Fibroblast of lung (primary cell): Measurements from ENCODE around the gene ZNF598. TPM values are rescaled to one million over a fixed set of nuclear protein-coding genes. Genes with fewer than 3 reads are reported as not detected.

Experiments used
- DNase-seq, 2 donors: peaks; one replicate each; pipeline versions ENCODE4 v3.0.0 to v3.0.0-alpha.2; 2010; ENCODE audit warnings: low read depth in 2 of 2
- H2AFZ ChIP-seq: 2 replicates; pipeline ENCODE4 v1.5.1; 2012; ENCODE audit warnings: low read length, control low read depth, inconsistent platforms
- H3K27ac ChIP-seq: 2 replicates; pipeline ENCODE4 v1.5.1; 2011; ENCODE audit warnings: low read length, control low read depth; ENCODE audit not compliant: insufficient read depth
- H3K27me3 ChIP-seq: 2 replicates; pipeline ENCODE4 v1.5.1; 2011; ENCODE audit warnings: mild to moderate bottlenecking, low read length; ENCODE audit not compliant: control insufficient read depth, insufficient read depth
- H3K36me3 ChIP-seq: 2 replicates; pipeline ENCODE4 v1.5.1; 2011; ENCODE audit warnings: low read length; ENCODE audit not compliant: control insufficient read depth, insufficient read depth
- H3K4me1 ChIP-seq: 2 replicates; pipeline ENCODE4 v1.5.1; 2011; ENCODE audit warnings: low read length; ENCODE audit not compliant: control insufficient read depth, insufficient read depth; ENCODE audit errors: extremely low read depth
- H3K4me2 ChIP-seq: 2 replicates; pipeline ENCODE4 v1.5.1; 2011; ENCODE audit warnings: low read length, control low read depth; ENCODE audit not compliant: insufficient read depth; ENCODE audit errors: extremely low read depth
- H3K4me3 ChIP-seq, 4 experiments: fragments of 200-600 bp in 1 of 4; sonication (generic) in 1 of 4; replicated peaks in 1 of 4; 2 replicates each; pipeline ENCODE4 v1.5.1; 2011 to 2016; ENCODE audit warnings: low read length in 4 of 4, low read depth in 3 of 4, mild to moderate bottlenecking in 3 of 4, control low read depth in 2 of 4, inconsistent platforms in 1 of 4, mixed read lengths in 1 of 4; ENCODE audit not compliant: insufficient read depth in 1 of 4; ENCODE audit errors: control extremely low read depth in 1 of 4
- H3K79me2 ChIP-seq: 2 replicates; pipeline ENCODE4 v1.5.1; 2012; ENCODE audit warnings: mild to moderate bottlenecking, low read length, inconsistent platforms; ENCODE audit not compliant: control insufficient read depth, insufficient read depth
- H3K9ac ChIP-seq: 2 replicates; pipeline ENCODE4 v1.5.1; 2011; ENCODE audit warnings: mild to moderate bottlenecking, low read length, control low read depth; ENCODE audit not compliant: insufficient read depth
- H3K9me3 ChIP-seq: 2 replicates; pipeline ENCODE4 v1.5.1; 2012; ENCODE audit warnings: low read depth, low read length; ENCODE audit not compliant: control insufficient read depth, insufficient read depth
- H4K20me1 ChIP-seq: 2 replicates; pipeline ENCODE4 v1.5.1; 2011; ENCODE audit warnings: low read length; ENCODE audit not compliant: control insufficient read depth, insufficient read depth; ENCODE audit errors: extremely low read depth
- CTCF ChIP-seq, 2 donors: IDR thresholded peaks in 1 of 2; conservative IDR thresholded peaks in 1 of 2; 1 replicate in 1 of 2; 2 replicates in 1 of 2; pipeline ENCODE4 v1.5.1; 2011 to 2012; ENCODE audit warnings: low read length in 2 of 2, control low read depth in 1 of 2, inconsistent platforms in 1 of 2, low read depth in 1 of 2, mild to moderate bottlenecking in 1 of 2
- EZH2 ChIP-seq: IDR thresholded peaks from 2 replicates; pipeline ENCODE4 v1.5.1; 2012; ENCODE audit warnings: low read length, control low read depth, mild to moderate bottlenecking; ENCODE audit errors: missing control alignments
- polyA plus RNA-seq, 2 donors: library from polyadenylated mRNA; depleted of rRNA in 1 of 2; stranded (reverse) in 1 of 2; unstranded in 1 of 2; fragments of >200 nt; gene quantifications; 2 replicates each; pipeline ENCODE4 v1.2.1, GENCODE V29; 2011 to 2012; ENCODE audit warnings: missing spikeins in 1 of 2
- total RNA-seq: library from RNA; depleted of rRNA; stranded (reverse); fragments of >200 nt; gene quantifications from 2 replicates; pipeline ENCODE4 v1.2.1, GENCODE V29; 2014

Gene ZNF598
- total and polyA plus RNA-seq, 2 donors (not counting 1 experiment from before 2014, with no cell fraction given) = 11.6 to 18.8 TPM

GRCh38 chr16:1975432-1976215, 34.0 kb downstream of the ZNF598 start:
- peaks cover 7% of the 10 kb centered on the region for H3K27me3 ChIP-seq
- no peak overlapping the region for H3K4me2 ChIP-seq
- H3K9ac ChIP-seq = no peak overlapping the region
- no peaks in the 10 kb centered on the region for H4K20me1 ChIP-seq
- DNase-seq = no peak
- H2AFZ ChIP-seq = no peak overlapping the region
- H3K79me2 ChIP-seq = peaks cover 16% of the 10 kb centered on the region
- H3K4me1 ChIP-seq = no peaks in the 10 kb centered on the region
- TF ChIP-seq EZH2 (no peak), CTCF (conservative IDR thresholded peaks at IDR 0.05 in 1 of 2, IDR thresholded peaks at IDR 0.05 in 1 of 2; ENCODE audit: low read depth in 1 of 2, low read length in 2 of 2) (no peak)
- H3K36me3 ChIP-seq = peaks cover 37% of the 10 kb centered on the region
- no peak overlapping the region for H3K4me3 ChIP-seq
- no peaks in the 10 kb centered on the region for H3K9me3 ChIP-seq
- no peak overlapping the region for H3K27ac ChIP-seq

- no peaks in the 10 kb centered on the region for H3K9me3 ChIP-seq
Measured at GRCh38 chr16:1974157-1975070, 35.2 kb downstream of the ZNF598 start.

More at GRCh38 chr16:1974157-1975070, 35.2 kb downstream of the ZNF598 start:
- no peaks in the 10 kb centered on the region for H4K20me1 ChIP-seq
- H3K9ac ChIP-seq = no peak overlapping the region
- no peak overlapping the region for H3K4me2 ChIP-seq
- DNase-seq = no peak
- no peak overlapping the region for H3K27ac ChIP-seq
- H2AFZ ChIP-seq = no peak overlapping the region
- peaks cover 16% of the 10 kb centered on the region for H3K79me2 ChIP-seq
- TF ChIP-seq CTCF (conservative IDR thresholded peaks at IDR 0.05 in 1 of 2, IDR thresholded peaks at IDR 0.05 in 1 of 2; ENCODE audit: low read depth in 1 of 2, low read length in 2 of 2) (no peak), EZH2 (no peak)
- no peaks in the 10 kb centered on the region for H3K4me1 ChIP-seq
- no peak overlapping the region for H3K4me3 ChIP-seq
- no peaks in the 10 kb centered on the region for H3K27me3 ChIP-seq
- peaks cover 37% of the 10 kb centered on the region for H3K36me3 ChIP-seq
